Type B pancreatic cell (in vitro differentiated cells): ENCODE data around the gene KCNN3. TPM values are rescaled to one million over a fixed set of nuclear protein-coding genes. Genes with fewer than 3 reads are reported as not detected.

Experiments used
- DNase-seq: peaks from one replicate; pipeline ENCODE4 v3.0.0; 2021; ENCODE audit warnings: mixed read lengths; ENCODE audit not compliant: unreplicated experiment; ENCODE audit errors: extremely low spot score
- H3K27ac Mint-ChIP-seq: 2 replicates; pipeline ENCODE4 v1.8.0; 2021; ENCODE audit warnings: mild to moderate bottlenecking, mixed read lengths
- H3K27me3 Mint-ChIP-seq: 2 replicates; pipeline ENCODE4 v1.8.0; 2021; ENCODE audit warnings: mixed read lengths
- H3K36me3 Mint-ChIP-seq: 2 replicates; pipeline ENCODE4 v1.8.0; 2021; ENCODE audit warnings: mixed read lengths
- H3K4me1 Mint-ChIP-seq: one replicate; pipeline ENCODE4 v1.8.0; 2021; ENCODE audit warnings: mixed read lengths; ENCODE audit not compliant: unreplicated experiment
- H3K4me3 Mint-ChIP-seq: 2 replicates; pipeline ENCODE4 v1.8.0; 2021; ENCODE audit warnings: mild to moderate bottlenecking, mixed read lengths
- H3K9me3 Mint-ChIP-seq: 2 replicates; pipeline ENCODE4 v1.8.0; 2021; ENCODE audit warnings: mixed read lengths
- CTCF ChIP-seq: fragments of 200-600 bp; sonication (generic); conservative IDR thresholded peaks from 2 replicates; pipeline ENCODE4 v1.5.0; 2021; ENCODE audit warnings: antibody characterized with exemption, mild to moderate bottlenecking
- total RNA-seq: library from RNA; stranded (reverse); gene quantifications from 2 replicates; pipeline ENCODE4 v1.2.1, GENCODE V29; 2021; ENCODE audit warnings: low replicate concordance

KCNN3 gene
- total RNA-seq, 1 donor from 2014 or later = 3.8 TPM

GRCh38 chr1:154778944-154779343, 91.1 kb downstream of the KCNN3 start:
- no peak for DNase-seq
- Mint-ChIP-seq H3K27me3 (no peaks in the 10 kb centered on the region), H3K4me1 (peaks cover 15% of the 10 kb centered on the region), H3K9me3 (no peaks in the 10 kb centered on the region), H3K4me3 (no peak overlapping the region), H3K36me3 (no peaks in the 10 kb centered on the region), H3K27ac (no peak overlapping the region)
- no peak for TF ChIP-seq CTCF

DNA sequence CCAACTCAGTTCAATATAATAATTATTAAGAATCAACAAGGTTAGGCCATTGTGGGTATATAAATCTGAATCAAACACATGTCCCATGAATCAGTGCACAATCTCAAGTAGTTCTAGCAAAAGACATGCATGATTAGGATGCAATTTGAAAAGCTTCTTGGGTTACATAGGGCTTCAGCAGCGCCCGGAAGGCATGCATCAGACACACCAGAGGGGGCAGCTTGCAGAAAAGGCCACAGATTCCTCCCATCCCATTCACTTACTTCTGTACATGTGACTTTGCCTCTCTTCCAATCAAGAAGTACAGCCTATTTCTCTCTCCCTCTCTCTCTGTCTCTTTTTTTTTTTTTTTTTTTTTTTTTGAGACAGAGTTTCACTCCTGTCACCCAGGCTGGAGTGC, 91.8 kb downstream of the KCNN3 start:
- no peak for TF ChIP-seq CTCF
- peaks cover under 1% of the 10 kb centered on the region for H3K27me3 Mint-ChIP-seq
- H3K4me1 Mint-ChIP-seq = peaks cover 16% of the 10 kb centered on the region
- H3K36me3 Mint-ChIP-seq = no peaks in the 10 kb centered on the region
- no peaks in the 10 kb centered on the region for H3K9me3 Mint-ChIP-seq
- no peak overlapping the region for H3K27ac Mint-ChIP-seq
- H3K4me3 Mint-ChIP-seq = no peak overlapping the region
- DNase-seq = no peak

DNA sequence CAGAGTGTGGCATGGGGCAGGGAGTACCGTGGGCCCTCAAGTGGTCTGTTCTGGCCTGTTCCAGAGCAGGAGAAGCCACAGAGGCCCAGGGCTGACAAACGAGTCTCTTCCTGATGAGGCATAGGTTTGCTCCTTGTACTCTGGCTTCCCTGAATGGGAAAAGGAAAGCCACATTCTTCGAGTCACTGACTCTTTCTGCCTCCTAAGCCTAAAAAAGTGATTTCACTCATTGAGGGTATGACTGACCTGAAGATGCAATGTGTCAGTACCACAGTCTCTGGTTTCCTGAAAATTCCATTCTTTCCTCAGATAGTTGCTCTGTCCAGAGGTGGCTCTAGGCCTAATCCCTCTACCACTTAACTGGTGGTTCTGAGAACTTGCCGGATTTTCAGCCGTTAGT, 92.3 kb downstream of the KCNN3 start:
- Mint-ChIP-seq H3K27me3 (peaks cover 4% of the 10 kb centered on the region), H3K36me3 (no peaks in the 10 kb centered on the region), H3K4me3 (no peak overlapping the region), H3K4me1 (peaks cover 20% of the 10 kb centered on the region), H3K9me3 (no peaks in the 10 kb centered on the region), H3K27ac (no peak overlapping the region)
- no peak for DNase-seq
- no peak for TF ChIP-seq CTCF

DNA sequence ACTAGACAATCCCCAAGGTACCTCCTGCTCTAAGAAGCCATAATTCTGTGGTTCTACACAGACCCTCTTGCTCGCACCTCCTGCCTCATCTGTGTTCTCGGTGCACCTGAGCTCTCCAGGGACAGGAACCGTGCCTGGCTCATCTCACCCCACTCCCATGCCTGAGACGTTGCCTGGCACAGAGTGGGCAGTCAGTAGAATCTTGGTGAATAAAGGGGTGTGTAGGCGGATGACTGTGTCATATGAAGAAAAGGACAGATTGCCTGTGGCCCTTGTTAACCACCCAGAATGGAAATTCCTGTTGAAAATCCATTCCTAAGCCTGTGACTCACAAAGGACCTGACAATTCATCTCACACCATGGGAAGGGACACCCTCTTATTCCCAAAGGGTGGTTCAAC, 92.9 kb downstream of the KCNN3 start:
- Mint-ChIP-seq H3K27me3 (peaks cover 4% of the 10 kb centered on the region), H3K4me3 (no peak overlapping the region), H3K4me1 (peaks cover 20% of the 10 kb centered on the region), H3K36me3 (no peaks in the 10 kb centered on the region), H3K9me3 (no peaks in the 10 kb centered on the region), H3K27ac (no peak overlapping the region)
- DNase-seq = no peak
- no peak for TF ChIP-seq CTCF

- peaks cover 20% of the 10 kb centered on the region for H3K4me1 Mint-ChIP-seq
- H3K4me3 Mint-ChIP-seq = peak overlapping the region; percentile 23
- DNase-seq = no peak
- H3K27me3 Mint-ChIP-seq = peaks cover 4% of the 10 kb centered on the region
- no peaks in the 10 kb centered on the region for H3K36me3 Mint-ChIP-seq
- TF ChIP-seq CTCF = no peak
- no peak overlapping the region for H3K27ac Mint-ChIP-seq
- no peaks in the 10 kb centered on the region for H3K9me3 Mint-ChIP-seq
Observed at GRCh38 chr1:154775621-154776605, 94.2 kb downstream of the KCNN3 start.
